HepG2 (cell line): ENCODE data around the gene SNAI1. TPM values are rescaled to one million over a fixed set of nuclear protein-coding genes. Genes with fewer than 3 reads are reported as not detected.

Experiments
- ATAC-seq: fragments of 200-7000 bp; cut with Tn5 transposase; 3 replicates; pipeline ENCODE4 v1.9.1; 2020; ENCODE audit warnings: mild to moderate bottlenecking, moderate library complexity
- BruUV-seq: library from RNA; stranded (reverse); fragments of 400-500 nt; replicated peaks from 2 replicates; lab custom pipeline; 2021; lab: Mats Ljungman, UMichigan
- CTCF ChIA-PET: fragments of 300-600 bp; formaldehyde crosslinking; extraction: SDS; loops from one replicate; lab custom pipeline; 2021; ENCODE audit warnings: low total read pairs, inconsistent platforms, low intra/inter-chr PET ratio; lab: Yijun Ruan, JAX
- POLR2A ChIA-PET: fragments of 350-600 bp; sonication (Branson Sonifier 250); formaldehyde crosslinking; loops from one replicate; lab custom pipeline; 2020; ENCODE audit warnings: antibody characterized with exemption, inconsistent platforms; lab: Yijun Ruan, JAX
- DNase-seq: peaks from one replicate; pipeline ENCODE4 v3.0.0-alpha.2; 2015; ENCODE audit warnings: low spot score
- FAIRE-seq: peaks from 3 replicates; lab custom pipeline; 2011; peaks lifted over from hg19 to GRCh38; lab: Jason Lieb, UNC
- H2AFZ ChIP-seq: one replicate; pipeline ENCODE4 v1.6.1; 2011; ENCODE audit warnings: low read length, inconsistent platforms
- H3K27ac ChIP-seq: fragments of 300-600 bp; 3 replicates; pipeline ENCODE4 v1.8.0; 2011; ENCODE audit warnings: mixed run types, mild to moderate bottlenecking, mixed read lengths, low read length, inconsistent platforms; ENCODE audit not compliant: insufficient read depth; ENCODE audit errors: extremely low read length
- H3K27me3 ChIP-seq, 2 experiments: fragments of 200-600 bp in 1 of 2; 2 replicates in 1 of 2; 3 replicates in 1 of 2; pipeline versions ENCODE4 v1.6.0 to v1.8.0; 2011; ENCODE audit warnings: low read length in 2 of 2, mild to moderate bottlenecking in 2 of 2, moderate library complexity in 2 of 2, inconsistent platforms in 1 of 2; ENCODE audit not compliant: insufficient read depth in 2 of 2, control insufficient read depth in 1 of 2
- H3K36me3 ChIP-seq, 2 experiments: fragments of 200-600 bp in 1 of 2; replicated peaks in 1 of 2; 2 replicates in 1 of 2; 3 replicates in 1 of 2; pipeline versions ENCODE4 v1.5.1 to v1.8.0; 2011; ENCODE audit warnings: low read length in 2 of 2, inconsistent platforms in 1 of 2; ENCODE audit not compliant: insufficient read depth in 2 of 2, control insufficient read depth in 1 of 2
- H3K4me1 ChIP-seq: 2 replicates; pipeline ENCODE4 v1.5.1; 2012; ENCODE audit warnings: low read length, inconsistent platforms; ENCODE audit not compliant: insufficient read depth
- H3K4me2 ChIP-seq: 2 replicates; pipeline ENCODE4 v1.6.0; 2011; ENCODE audit warnings: low read depth, low read length, inconsistent platforms
- H3K4me3 ChIP-seq, 3 experiments: fragments of 200-600 bp in 1 of 3; sonication (generic), shearing (Covaris generic) in 1 of 3; replicated peaks in 1 of 3; 2 replicates each; pipeline ENCODE4 v1.5.1; 2011 to 2016; ENCODE audit warnings: low read length in 3 of 3, inconsistent platforms in 2 of 3, low read depth in 2 of 3, mild to moderate bottlenecking in 2 of 3, control low read depth in 1 of 3, mixed read lengths in 1 of 3; ENCODE audit not compliant: insufficient read depth in 1 of 3
- H3K79me2 ChIP-seq: one replicate; pipeline ENCODE4 v1.6.1; 2011; ENCODE audit warnings: low read length, inconsistent platforms; ENCODE audit not compliant: insufficient read depth
- H3K9ac ChIP-seq: 2 replicates; pipeline ENCODE4 v1.6.0; 2011; ENCODE audit warnings: mild to moderate bottlenecking, low read depth, low read length, inconsistent platforms; ENCODE audit not compliant: insufficient read depth
- H3K9me3 ChIP-seq: 2 replicates; pipeline ENCODE4 v1.5.1; 2012; ENCODE audit warnings: mild to moderate bottlenecking, low read length
- H4K20me1 ChIP-seq: 2 replicates; pipeline ENCODE4 v1.6.0; 2011; ENCODE audit warnings: inconsistent platforms, mild to moderate bottlenecking, low read length, moderate library complexity; ENCODE audit not compliant: insufficient read depth
- CEBPB ChIP-seq: IDR thresholded peaks from 2 replicates; pipeline ENCODE4 v1.6.1; 2011; ENCODE audit warnings: low read depth, low read length, improper control_type of control experiment, borderline replicate concordance
- CHD4 ChIP-seq: fragments of 200-600 bp; sonication (generic); IDR thresholded peaks from 2 replicates; pipeline ENCODE4 v1.7.0; 2017; ENCODE audit warnings: mild to moderate bottlenecking, low read length, borderline replicate concordance
- FOSL2 ChIP-seq: sonication (generic); formaldehyde crosslinking; IDR thresholded peaks from 2 replicates; pipeline ENCODE4 v1.4.0; 2020; ENCODE audit warnings: missing genetic modification reagents
- KDM1A ChIP-seq: IDR thresholded peaks from 2 replicates; pipeline ENCODE4 v1.6.1; 2016; ENCODE audit warnings: missing compliant biosample characterization
- MED1 ChIP-seq: sonication (generic); formaldehyde crosslinking; IDR thresholded peaks from 2 replicates; pipeline ENCODE4 v1.4.0; 2020; ENCODE audit warnings: missing genetic modification reagents
- MTA1 ChIP-seq: sonication (generic); formaldehyde crosslinking; IDR thresholded peaks from 2 replicates; pipeline ENCODE4 v1.4.0; 2020; ENCODE audit warnings: missing genetic modification reagents, mild to moderate bottlenecking, borderline replicate concordance
- PHF20 ChIP-seq: sonication (generic); formaldehyde crosslinking; IDR thresholded peaks from 2 replicates; pipeline ENCODE4 v1.5.0; 2020; ENCODE audit warnings: mild to moderate bottlenecking, missing genetic modification reagents
- RAD21 ChIP-seq: fragments of 450-650 bp; formaldehyde crosslinking; IDR thresholded peaks from 2 replicates; pipeline ENCODE4 v1.5.0; 2020; ENCODE audit warnings: mild to moderate bottlenecking
- RCOR2 ChIP-seq: IDR thresholded peaks from 2 replicates; pipeline ENCODE4 v1.6.1; 2016; ENCODE audit warnings: missing biosample characterization, missing genetic modification reagents
- STAT5B ChIP-seq: sonication (generic); formaldehyde crosslinking; IDR thresholded peaks from 2 replicates; pipeline ENCODE4 v1.4.0; 2020; ENCODE audit warnings: missing genetic modification reagents
- TBX3 ChIP-seq: fragments of 450-650 bp; IDR thresholded peaks from 2 replicates; pipeline ENCODE4 v1.6.1; 2017; ENCODE audit warnings: antibody characterized with exemption, mild to moderate bottlenecking, inconsistent platforms, borderline replicate concordance
- ZMYM3 ChIP-seq: sonication (generic); formaldehyde crosslinking; IDR thresholded peaks from 2 replicates; pipeline ENCODE4 v1.5.1; 2020; ENCODE audit warnings: mild to moderate bottlenecking, missing genetic modification reagents
- ZNF629 ChIP-seq: sonication (generic); formaldehyde crosslinking; conservative IDR thresholded peaks from 2 replicates; pipeline ENCODE4 v1.5.0; 2020; ENCODE audit warnings: missing genetic modification reagents
- ZNF749 ChIP-seq: sonication (generic); formaldehyde crosslinking; IDR thresholded peaks from 2 replicates; pipeline ENCODE4 v1.8.0; 2022; ENCODE audit warnings: mild to moderate bottlenecking, missing genetic modification reagents, moderate library complexity, borderline replicate concordance
- ZNF768 ChIP-seq: sonication (generic); formaldehyde crosslinking; IDR thresholded peaks from 2 replicates; pipeline ENCODE4 v1.4.0; 2020; ENCODE audit warnings: missing genetic modification reagents
- WGBS: methylation state at CpG from one replicate; pipeline ENCODE4 v1.1.6; 2017; ENCODE audit warnings: low lambda C conversion rate; 5-methylcytosine and 5-hydroxymethylcytosine counted together
- in situ Hi-C: cut with HindIII; loops from 2 replicates; pipeline ENCODE4 v1.10.0; 2017; ENCODE audit warnings: low pct_unique_long_range_greater_than_20kb; ENCODE audit not compliant: extremely low pct_ligation_motif_present
- intact Hi-C: fragments of 100-400 bp; cut with micrococcal nuclease; formaldehyde crosslinking; loops from one replicate; pipeline ENCODE4 v1.10.0; 2022; ENCODE audit not compliant: unreplicated experiment
- polyA plus RNA-seq, 8 experiments: library from polyadenylated mRNA; depleted of rRNA in 3 of 8; stranded (reverse) in 7 of 8; unstranded in 1 of 8; fragments of >200 nt; fragmentation: Illumina TruSeq in 4 of 8; extraction: Trizol in 4 of 8; gene quantifications; 2 replicates each; pipeline versions ENCODE4 v1.2.1 to v1.2.3, GENCODE V29; 2011 to 2016; ENCODE audit warnings: low read depth in 4 of 8, missing spikeins in 1 of 8, mixed read lengths in 1 of 8; ENCODE audit not compliant: insufficient read depth in 1 of 8
- total RNA-seq, 5 experiments: library from RNA; depleted of rRNA; stranded (reverse); fragments of >200 nt; fragmentation: Illumina TruSeq; extraction: Trizol; gene quantifications; 2 replicates each; pipeline ENCODE4 v1.2.3, GENCODE V29; 2016; ENCODE audit warnings: low read depth in 1 of 5
- TF ChIP-seq, protein P1 (sequence below): sonication (generic); formaldehyde crosslinking; IDR thresholded peaks from 2 replicates; pipeline ENCODE4 v1.4.0; 2020; ENCODE audit warnings: missing genetic modification reagents

SNAI1 gene
- total and polyA plus RNA-seq, 2 of the 13 experiments (the other 11 are each of a cell fraction or from before 2014, with no cell fraction given), result 1.3 to 1.4 TPM

DNA sequence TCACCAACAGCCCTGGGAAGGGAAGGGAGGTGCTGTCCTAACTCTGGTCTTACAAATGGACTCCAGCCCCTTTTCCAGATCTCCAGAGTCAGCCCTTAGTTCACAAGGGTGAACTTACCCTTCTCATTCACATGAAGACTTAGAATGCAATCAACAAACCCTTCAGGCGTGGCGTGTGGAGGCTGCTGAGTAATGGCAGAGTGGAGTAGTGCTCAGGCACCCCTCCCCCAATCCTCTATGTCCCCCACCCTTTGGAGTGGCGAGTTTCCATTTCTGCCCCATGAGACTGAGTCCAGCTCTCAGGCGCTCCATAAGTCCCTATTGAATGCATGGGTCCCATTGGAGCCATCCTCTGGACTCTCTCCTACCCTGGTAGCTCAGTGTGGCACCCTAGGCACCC lies 3.3 kb downstream of the SNAI1 start:
- no TSS peak for BruUV-seq
- POLR2A ChIA-PET, result interaction anchor here (1.1 kb wide), 1 partner anchor 30 kb away, joined by 3 read pairs; no protein-coding TSS in a partner anchor
- no peaks in the 10 kb centered on the region; a peak in 2 of 5 replicates for H3K36me3 ChIP-seq
- TF ChIP-seq PHF20 (no peak), CEBPB (no peak)
- in situ Hi-C loops (no loop called here), intact Hi-C loops (no loop called here)
- peaks cover 9 to 24% of the 10 kb centered on the region in 2 experiments for H3K27me3 ChIP-seq
- H4K20me1 ChIP-seq, result no peaks in the 10 kb centered on the region
- ATAC-seq, result no peak
- no peak overlapping the region for H2AFZ ChIP-seq
- H3K27ac ChIP-seq, result no peak overlapping the region
- no peaks in the 10 kb centered on the region for H3K79me2 ChIP-seq
- peaks cover 70% of the 10 kb centered on the region for H3K4me1 ChIP-seq
- H3K9ac ChIP-seq, result no peak overlapping the region
- no peak for FAIRE-seq
- H3K9me3 ChIP-seq, result no peaks in the 10 kb centered on the region
- DNase-seq, result no peak
- CTCF ChIA-PET, result no interaction called here
- H3K4me3 ChIP-seq, result no peak overlapping the region
- WGBS, result 96% methylated on average over 4 of the region's 4 CpGs
- H3K4me2 ChIP-seq, result no peak overlapping the region

DNA sequence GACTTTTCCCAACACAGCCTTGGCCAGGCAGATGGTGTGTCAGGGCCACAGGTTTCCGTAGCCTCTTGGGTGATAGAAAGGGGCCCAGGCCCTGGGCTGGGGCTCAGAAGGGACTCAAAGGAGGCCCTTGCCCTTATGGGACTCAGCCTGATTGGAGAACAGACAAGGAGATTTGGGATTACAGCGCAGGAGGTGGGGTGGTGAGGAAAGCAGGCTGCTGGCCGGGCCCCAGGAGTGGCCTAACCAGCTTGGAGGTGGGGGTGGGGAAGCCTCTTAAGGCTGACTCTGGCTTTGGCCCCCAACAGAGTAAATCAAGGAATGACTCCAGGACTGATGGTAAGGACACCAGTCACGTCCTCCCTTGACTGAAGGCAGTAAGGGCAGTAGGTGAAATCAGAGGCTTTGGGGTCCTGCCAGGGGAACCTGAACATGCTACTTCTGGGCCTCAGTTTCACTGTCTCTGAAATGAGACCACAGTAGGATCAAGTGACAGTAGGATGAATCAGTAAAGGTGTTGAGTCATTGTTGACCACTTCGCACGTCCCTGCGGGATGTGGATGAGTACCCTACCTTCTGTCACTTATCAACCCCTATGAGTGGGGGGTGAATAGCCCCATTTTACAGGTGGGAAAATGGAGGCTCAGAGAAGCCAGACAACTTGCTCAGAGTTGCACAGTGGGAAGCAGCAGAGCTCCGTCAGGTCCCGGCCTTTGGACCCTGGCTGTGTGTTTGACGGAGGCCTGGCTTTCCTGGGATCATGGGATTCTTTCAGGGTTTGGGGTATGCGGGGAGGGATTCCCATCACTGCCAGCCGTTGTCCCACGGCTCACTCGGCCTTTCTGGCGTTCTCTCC lies 4.5 kb downstream of the SNAI1 start:
- no peak for TF ChIP-seq STAT5B (CRISPR knock-in tag)
- peak; percentile 91 for TF ChIP-seq ZNF768
- TF ChIP-seq RCOR2 (CRISPR knock-in tag), result 0 out of 2 replicates have a peak, but pooled peaks have one; percentile 23
- TF ChIP-seq CHD4, result peak; percentile 92; the same call in 1 of the 2 replicates
- no peak for TF ChIP-seq ZNF749 (CRISPR knock-in tag)
- peak; percentile 57; the same call in 1 of the 2 replicates for TF ChIP-seq TBX3
- peak; percentile 96 for TF ChIP-seq ZNF629 (CRISPR knock-in tag)
- TF ChIP-seq, protein P1, sequence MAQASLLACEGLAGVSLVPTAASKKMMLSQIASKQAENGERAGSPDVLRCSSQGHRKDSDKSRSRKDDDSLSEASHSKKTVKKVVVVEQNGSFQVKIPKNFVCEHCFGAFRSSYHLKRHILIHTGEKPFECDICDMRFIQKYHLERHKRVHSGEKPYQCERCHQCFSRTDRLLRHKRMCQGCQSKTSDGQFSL (CRISPR knock-in tag), result peak; percentile 93
- 0 out of 2 replicates have a peak, but pooled peaks have one; percentile 11 for TF ChIP-seq MTA1 (CRISPR knock-in tag)
- TF ChIP-seq FOSL2 (CRISPR knock-in tag), result peak; percentile 64; the same call in 1 of the 2 replicates
- TF ChIP-seq MED1 (CRISPR knock-in tag), result no peak
- 0 out of 2 replicates have a peak, but pooled peaks have one; percentile 18 for TF ChIP-seq RAD21 (CRISPR knock-in tag)
- TF ChIP-seq ZMYM3 (CRISPR knock-in tag), result peak; percentile 94
- peak; percentile 73; the same call in 1 of the 2 replicates for TF ChIP-seq KDM1A (CRISPR knock-in tag)
- TF ChIP-seq, all 625 proteins: peak for 11
- in situ Hi-C loops (no loop called here), intact Hi-C loops (no loop called here)
- H3K9me3 ChIP-seq, result no peaks in the 10 kb centered on the region
- no peak overlapping the region for H3K4me2 ChIP-seq
- H3K36me3 ChIP-seq, result no peaks in the 10 kb centered on the region; a peak in 2 of 5 replicates
- no peak overlapping the region for H3K27ac ChIP-seq
- ATAC-seq (no peak), FAIRE-seq (no peak), DNase-seq (no peak)
- no TSS peak for BruUV-seq
- POLR2A ChIA-PET, result interaction anchor here (1.1 kb wide), 1 partner anchor 29 kb away, joined by 3 read pairs; no protein-coding TSS in a partner anchor
- peaks cover 4 to 16% of the 10 kb centered on the region in 2 experiments; a peak in 3 of 5 replicates for H3K27me3 ChIP-seq
- H3K9ac ChIP-seq, result no peak overlapping the region
- no peak overlapping the region for H2AFZ ChIP-seq
- no peak overlapping the region for H3K4me3 ChIP-seq
- CTCF ChIA-PET, result no interaction called here
- no peaks in the 10 kb centered on the region for H3K79me2 ChIP-seq
- peaks cover 67% of the 10 kb centered on the region for H3K4me1 ChIP-seq
- WGBS, result 80% methylated on average over 15 of the region's 15 CpGs
- no peaks in the 10 kb centered on the region for H4K20me1 ChIP-seq
